Suppressor macrophage (primary cell): ENCODE data around the gene CMC2.

Experiments used
- DNase-seq, 4 experiments: peaks; one replicate each; pipeline ENCODE4 v3.0.0-alpha.2; 2020 to 2022

CMC2 gene

GRCh38 chr16:81001330-81001729 is 5.4 kb downstream of the CMC2 start:
- no peak for DNase-seq

DNA sequence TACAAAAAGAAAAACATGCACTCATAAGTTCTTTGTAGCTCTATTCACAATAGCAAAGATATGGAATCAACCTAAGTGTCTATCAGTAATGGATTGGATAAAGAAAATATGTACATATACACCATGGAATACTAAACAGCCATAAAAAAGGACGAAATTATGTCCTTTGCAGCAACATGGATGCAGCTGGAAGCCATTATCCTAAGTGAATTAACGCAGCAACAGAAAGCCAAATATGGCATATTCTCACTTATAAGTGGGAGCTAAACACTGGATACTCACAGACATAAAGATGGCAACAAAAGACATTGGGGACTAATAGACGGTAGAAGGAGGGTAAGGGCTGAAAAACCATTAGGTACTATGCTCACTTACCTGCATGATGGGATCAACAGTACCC is 5.8 kb downstream of the CMC2 start:
- no peak for DNase-seq

GRCh38 chr16:80997964-80998620 is 8.6 kb downstream of the CMC2 start:
- peak; percentile 71 to 89 (median 84) for DNase-seq

DNA sequence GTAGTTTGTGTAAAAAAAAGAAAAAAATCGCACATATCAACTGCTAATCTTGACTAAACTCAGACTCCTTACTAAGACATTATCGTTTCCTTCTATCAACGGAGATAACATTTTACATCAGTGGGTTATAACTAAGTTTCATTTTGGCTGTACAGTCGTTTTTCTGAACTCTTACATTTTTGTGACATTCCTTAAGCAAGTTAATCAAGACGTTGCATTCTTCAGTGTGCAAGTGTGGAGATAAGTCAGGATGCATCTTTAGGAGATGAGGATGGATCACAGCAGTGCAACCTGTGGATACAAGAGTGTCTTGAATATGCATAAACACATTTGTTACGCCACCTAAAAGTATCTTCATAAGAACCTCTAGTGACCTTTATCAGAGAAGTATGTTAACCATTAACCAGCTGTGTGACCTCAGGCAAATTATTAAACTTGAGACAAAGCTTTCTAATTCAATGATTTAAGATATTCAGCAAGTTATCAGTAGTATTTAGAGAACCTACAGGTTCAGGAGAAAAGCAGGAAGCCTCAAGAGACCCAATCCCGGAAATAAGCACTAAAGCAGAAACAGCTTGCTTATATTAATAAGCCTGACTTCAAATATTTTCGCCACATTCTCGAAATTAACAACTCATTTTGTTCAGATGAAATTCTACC is 9.4 kb downstream of the CMC2 start:
- DNase-seq = peak in 3 of 4 experiments; percentile 29 to 55 (median 42)

GRCh38 chr16:80996688-80997138 is 10.0 kb downstream of the CMC2 start:
- DNase-seq = no peak

GRCh38 chr16:80994451-80994850 is 12.2 kb downstream of the CMC2 start:
- no peak for DNase-seq

DNA sequence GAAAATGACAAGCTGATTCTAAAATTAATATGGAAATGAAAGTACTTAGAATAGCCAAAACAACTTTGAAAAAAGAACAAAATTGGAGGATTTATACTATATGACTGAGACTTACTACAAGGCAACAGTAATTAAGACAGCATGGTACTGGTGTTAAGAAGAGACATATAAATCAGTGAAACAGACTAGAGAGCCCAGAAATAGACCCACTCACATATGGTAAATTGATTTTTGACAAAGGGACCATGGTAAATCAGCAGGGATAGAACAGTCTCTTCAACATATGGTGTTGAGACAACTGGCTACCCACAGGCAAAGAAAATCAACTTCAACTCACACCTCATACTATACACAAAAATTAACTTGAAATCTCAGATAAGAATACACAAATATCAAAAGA is 12.9 kb downstream of the CMC2 start:
- no peak for DNase-seq

- DNase-seq = no peak
Observed at GRCh38 chr16:80993307-80993706, 13.4 kb downstream of the CMC2 start.

DNA sequence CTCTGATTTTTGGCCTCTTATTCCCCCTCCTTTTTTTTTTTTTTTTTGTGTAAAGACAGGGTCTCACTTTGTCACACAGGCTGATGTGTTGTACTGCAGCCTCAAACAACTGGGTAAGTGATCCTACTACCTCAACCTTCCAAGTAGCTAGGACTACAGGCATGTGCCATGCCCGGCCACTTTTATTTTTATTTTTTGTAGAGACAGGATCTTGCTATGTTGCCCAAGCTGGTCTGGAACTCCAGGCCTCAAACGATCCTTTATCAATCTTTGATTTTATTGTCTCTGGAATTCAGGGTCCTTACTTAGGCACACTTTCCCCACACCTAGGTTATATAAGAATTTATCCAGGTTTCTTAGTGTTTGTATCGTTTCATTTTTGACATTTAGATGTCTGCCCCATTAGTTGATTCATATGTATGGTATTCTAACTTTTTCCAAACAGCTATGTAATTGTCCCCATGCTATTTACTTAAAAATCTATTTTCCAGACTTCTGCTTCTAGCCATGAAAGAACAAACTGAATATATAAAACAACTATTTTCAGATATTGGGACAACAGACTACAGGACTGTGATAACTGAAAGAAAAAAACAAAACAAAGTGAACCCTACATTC is 13.9 kb downstream of the CMC2 start:
- DNase-seq = no peak

- DNase-seq = no peak
Observed at GRCh38 chr16:80991792-80992430, 14.8 kb downstream of the CMC2 start.

DNA sequence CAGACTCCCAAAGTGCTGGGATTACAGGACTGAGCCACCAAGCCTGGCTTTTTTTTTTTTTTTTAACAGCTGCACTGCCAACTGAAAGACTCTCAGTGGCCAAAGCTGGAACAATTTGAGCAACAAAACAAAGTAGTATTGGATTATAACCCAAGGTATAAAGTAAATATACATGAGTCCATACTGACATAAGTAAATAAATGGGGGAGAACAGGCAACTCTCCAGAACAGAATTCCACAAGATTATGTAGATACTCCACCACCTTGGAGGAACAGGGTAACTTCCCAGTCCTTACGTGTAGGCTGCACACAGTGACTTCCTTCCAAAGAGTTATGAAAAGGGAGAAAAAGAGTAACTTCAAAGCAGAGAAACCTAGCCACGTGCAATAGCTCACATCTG is 15.7 kb downstream of the CMC2 start:
- no peak for DNase-seq

DNA sequence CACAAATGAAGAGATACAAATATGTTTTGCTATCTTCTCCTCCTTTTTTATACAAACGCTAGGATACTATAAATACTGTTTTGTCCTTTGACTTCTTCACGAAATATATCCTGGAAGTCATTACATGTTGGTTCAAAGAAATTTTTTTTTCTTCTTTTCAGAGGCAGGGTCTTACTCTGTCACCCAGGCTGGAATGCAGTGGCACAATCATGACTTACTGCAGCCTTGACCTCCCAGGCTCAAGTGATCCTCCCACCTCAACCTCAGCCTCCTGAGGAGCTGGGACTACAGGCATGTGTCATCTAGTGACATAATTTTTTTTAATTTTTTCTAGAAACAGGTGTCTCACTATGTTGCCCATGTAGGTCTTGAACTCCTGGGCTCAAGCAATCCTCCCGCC is 16.1 kb downstream of the CMC2 start:
- no peak for DNase-seq

GRCh38 chr16:80989801-80990200 is 16.9 kb downstream of the CMC2 start:
- DNase-seq = no peak

DNA sequence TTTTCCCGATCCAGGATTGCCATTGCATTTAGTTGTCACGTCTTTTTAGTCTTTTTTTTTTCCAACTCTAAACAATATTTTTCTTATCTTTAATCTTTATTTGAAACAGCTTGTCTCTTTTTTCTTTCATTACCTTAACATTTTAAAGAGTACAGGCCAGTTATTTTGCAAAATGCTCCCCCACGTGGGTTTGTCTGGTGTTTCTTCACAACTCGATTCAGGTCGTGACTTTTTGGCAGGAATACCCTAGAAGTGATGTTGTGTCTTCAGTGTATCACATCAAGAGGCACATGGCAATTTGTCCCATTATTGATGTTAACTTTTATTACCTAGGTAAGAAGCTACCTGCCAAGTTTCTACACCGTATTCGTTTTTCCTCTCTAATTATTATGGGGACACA is 17.9 kb downstream of the CMC2 start:
- no peak for DNase-seq

DNA sequence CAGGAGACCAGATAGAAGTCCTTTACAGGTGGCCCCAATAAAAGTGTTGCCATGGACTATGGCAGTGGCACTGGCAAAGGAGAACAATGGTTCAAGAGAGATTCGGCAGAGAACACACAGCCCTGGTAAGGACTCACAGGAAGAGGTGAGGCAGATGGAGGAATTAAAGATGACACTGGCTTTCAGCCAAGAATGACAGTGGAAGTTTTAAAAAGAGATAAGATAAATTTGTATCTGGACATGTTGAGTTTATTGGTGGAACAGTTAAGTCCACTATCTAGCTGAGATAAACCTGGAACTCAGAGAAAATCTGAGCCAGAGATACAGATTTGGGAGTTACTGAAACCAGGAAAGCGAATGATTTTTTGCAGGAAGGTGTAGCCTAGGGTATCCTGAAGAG is 20.1 kb downstream of the CMC2 start:
- no peak for DNase-seq

DNA sequence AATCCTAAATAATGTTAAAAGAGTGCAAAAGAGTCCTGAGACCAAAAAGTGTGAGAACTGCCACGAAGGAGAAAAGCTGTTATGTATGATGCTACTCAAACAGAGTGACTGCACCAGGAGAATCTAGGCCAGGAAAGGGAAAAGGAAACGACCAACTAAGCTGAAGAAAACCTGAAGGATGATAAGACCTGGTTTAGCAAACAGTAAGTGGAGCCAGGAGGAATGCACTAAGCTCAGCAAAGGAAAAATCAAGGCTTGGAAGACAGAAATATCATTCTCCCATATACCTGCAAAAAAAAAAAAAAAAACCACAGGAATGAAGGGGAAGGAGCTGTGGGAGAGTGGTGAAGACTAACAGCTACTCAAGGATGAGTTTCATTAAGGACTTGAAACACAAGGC is 21.1 kb downstream of the CMC2 start:
- DNase-seq = no peak

GRCh38 chr16:80984124-80984892 is 22.4 kb downstream of the CMC2 start:
- DNase-seq = no peak

- no peak for DNase-seq
Observed at GRCh38 chr16:80982646-80983045, 24.0 kb downstream of the CMC2 start.

DNA sequence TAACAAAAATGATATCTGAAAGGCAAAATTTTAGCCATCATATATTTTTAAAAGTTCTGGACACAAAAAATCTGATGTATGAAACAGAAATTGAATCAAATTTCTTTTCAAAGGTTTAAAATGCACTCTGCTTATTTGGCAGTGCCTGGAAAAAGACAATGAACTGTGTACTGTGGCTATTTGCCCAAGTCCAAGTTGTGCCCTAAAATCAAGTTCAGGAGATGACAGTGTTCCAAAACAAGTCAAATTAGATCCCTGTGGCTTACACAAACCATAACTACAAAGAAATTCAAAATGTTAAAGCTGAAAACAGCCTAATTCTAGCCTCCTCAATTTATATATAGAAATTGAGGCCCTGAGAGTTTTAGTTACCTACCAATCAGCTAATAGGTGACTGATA is 25.6 kb downstream of the CMC2 start:
- no peak for DNase-seq

DNA sequence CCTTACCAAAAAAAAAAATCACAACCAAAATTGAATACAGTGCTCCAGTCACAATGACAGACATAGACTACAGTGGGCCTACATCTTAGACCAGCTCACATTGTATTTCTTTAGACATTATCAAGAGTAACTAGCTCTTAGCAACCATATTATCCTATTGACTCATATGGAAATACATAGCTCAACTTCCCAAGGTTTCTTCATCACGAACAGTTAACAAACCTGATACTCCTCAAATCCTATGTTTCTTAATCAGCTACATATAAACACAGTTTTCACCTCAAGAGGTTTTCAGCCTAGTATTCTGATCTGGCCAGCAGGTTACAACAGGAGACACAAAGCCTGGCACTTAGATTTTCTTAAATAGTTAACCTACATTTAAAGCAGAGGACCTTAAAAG is 29.7 kb downstream of the CMC2 start:
- no peak for DNase-seq

GRCh38 chr16:80974649-80975376 is 31.9 kb downstream of the CMC2 start:
- peak in 1 of 4 experiments; percentile 11 for DNase-seq

GRCh38 chr16:80973991-80974390 is 32.7 kb downstream of the CMC2 start:
- no peak for DNase-seq
